ENCODE measurements around the gene GALNT18.

GALNT18 gene

GRCh38 chr11:11374358-11375148 lies 247.3 kb downstream of the GALNT18 start:
- TF ChIP-seq NFIC (IDR thresholded peaks at IDR 0.05) (no peak), RAD21 (IDR thresholded peaks at IDR 0.05; ENCODE audit: low read depth) (no peak), TCF12 (IDR thresholded peaks at IDR 0.05; ENCODE audit: low read depth) (no peak), EP300 (IDR thresholded peaks at IDR 0.05; ENCODE audit: borderline replicate concordance) (no peak)

GRCh38 chr11:11373934-11374333 lies 247.9 kb downstream of the GALNT18 start:
- TF ChIP-seq ZBTB7A (IDR thresholded peaks at IDR 0.05; ENCODE audit: low read depth) (no peak), TAF1 (IDR thresholded peaks at IDR 0.05; ENCODE audit: low read depth) (no peak), USF1 (IDR thresholded peaks at IDR 0.05) (no peak)

- no peak for TF ChIP-seq EP300 (IDR thresholded peaks at IDR 0.05; ENCODE audit: borderline replicate concordance)
- no peak for TF ChIP-seq MAX (IDR thresholded peaks at IDR 0.05)
- TF ChIP-seq USF1 (IDR thresholded peaks at IDR 0.05), result no peak
- no peak for TF ChIP-seq FOXM1 (IDR thresholded peaks at IDR 0.05; ENCODE audit: borderline replicate concordance, low read depth)
- no peak for TF ChIP-seq ZBTB7A (IDR thresholded peaks at IDR 0.05; ENCODE audit: low read depth)
- TF ChIP-seq NFIC (IDR thresholded peaks at IDR 0.05), result no peak
- no peak for TF ChIP-seq YY1 (IDR thresholded peaks at IDR 0.05; ENCODE audit: low read depth)
- TF ChIP-seq RAD21 (IDR thresholded peaks at IDR 0.05; ENCODE audit: low read depth), result no peak
- no peak for TF ChIP-seq CEBPB (IDR thresholded peaks at IDR 0.05)
- no peak for TF ChIP-seq TCF12 (IDR thresholded peaks at IDR 0.05; ENCODE audit: low read depth)
- no peak for TF ChIP-seq EGR1 (IDR thresholded peaks at IDR 0.05)
Measured at GRCh38 chr11:11372461-11372860, 249.3 kb downstream of the GALNT18 start.

- TF ChIP-seq CEBPB (IDR thresholded peaks at IDR 0.05) (no peak), MAX (IDR thresholded peaks at IDR 0.05) (no peak), RAD21 (IDR thresholded peaks at IDR 0.05; ENCODE audit: low read depth) (no peak), TCF12 (IDR thresholded peaks at IDR 0.05; ENCODE audit: low read depth) (no peak), YY1 (IDR thresholded peaks at IDR 0.05; ENCODE audit: low read depth) (no peak), EP300 (IDR thresholded peaks at IDR 0.05; ENCODE audit: borderline replicate concordance) (no peak), ZBTB7A (IDR thresholded peaks at IDR 0.05; ENCODE audit: low read depth) (no peak), REST (IDR thresholded peaks at IDR 0.05; ENCODE audit: low read depth) (no peak)
Measured at GRCh38 chr11:11370962-11371303, 250.9 kb downstream of the GALNT18 start.

GRCh38 chr11:11370255-11370961 lies 251.4 kb downstream of the GALNT18 start:
- TF ChIP-seq MAX (IDR thresholded peaks at IDR 0.05) (no peak), FOXM1 (IDR thresholded peaks at IDR 0.05; ENCODE audit: borderline replicate concordance, low read depth) (no peak), YY1 (IDR thresholded peaks at IDR 0.05; ENCODE audit: low read depth) (no peak), RAD21 (IDR thresholded peaks at IDR 0.05; ENCODE audit: low read depth) (no peak), NFIC (IDR thresholded peaks at IDR 0.05) (no peak), USF1 (IDR thresholded peaks at IDR 0.05) (no peak), REST (IDR thresholded peaks at IDR 0.05; ENCODE audit: low read depth) (no peak), TEAD4 (IDR thresholded peaks at IDR 0.05) (no peak)

GRCh38 chr11:11366793-11367192 lies 255.0 kb downstream of the GALNT18 start:
- TF ChIP-seq CEBPB (IDR thresholded peaks at IDR 0.05) (no peak), REST (IDR thresholded peaks at IDR 0.05; ENCODE audit: low read depth) (peak; percentile 85)

Measured in Ishikawa (cell line).